ENCODE results near the gene ALDH3B2.
"Not testable (repeated sequence)": the region's sequence is repeated elsewhere in the genome, so short reads cannot be mapped to it uniquely, and the experiment has no call there.

Gene ALDH3B2

DNA sequence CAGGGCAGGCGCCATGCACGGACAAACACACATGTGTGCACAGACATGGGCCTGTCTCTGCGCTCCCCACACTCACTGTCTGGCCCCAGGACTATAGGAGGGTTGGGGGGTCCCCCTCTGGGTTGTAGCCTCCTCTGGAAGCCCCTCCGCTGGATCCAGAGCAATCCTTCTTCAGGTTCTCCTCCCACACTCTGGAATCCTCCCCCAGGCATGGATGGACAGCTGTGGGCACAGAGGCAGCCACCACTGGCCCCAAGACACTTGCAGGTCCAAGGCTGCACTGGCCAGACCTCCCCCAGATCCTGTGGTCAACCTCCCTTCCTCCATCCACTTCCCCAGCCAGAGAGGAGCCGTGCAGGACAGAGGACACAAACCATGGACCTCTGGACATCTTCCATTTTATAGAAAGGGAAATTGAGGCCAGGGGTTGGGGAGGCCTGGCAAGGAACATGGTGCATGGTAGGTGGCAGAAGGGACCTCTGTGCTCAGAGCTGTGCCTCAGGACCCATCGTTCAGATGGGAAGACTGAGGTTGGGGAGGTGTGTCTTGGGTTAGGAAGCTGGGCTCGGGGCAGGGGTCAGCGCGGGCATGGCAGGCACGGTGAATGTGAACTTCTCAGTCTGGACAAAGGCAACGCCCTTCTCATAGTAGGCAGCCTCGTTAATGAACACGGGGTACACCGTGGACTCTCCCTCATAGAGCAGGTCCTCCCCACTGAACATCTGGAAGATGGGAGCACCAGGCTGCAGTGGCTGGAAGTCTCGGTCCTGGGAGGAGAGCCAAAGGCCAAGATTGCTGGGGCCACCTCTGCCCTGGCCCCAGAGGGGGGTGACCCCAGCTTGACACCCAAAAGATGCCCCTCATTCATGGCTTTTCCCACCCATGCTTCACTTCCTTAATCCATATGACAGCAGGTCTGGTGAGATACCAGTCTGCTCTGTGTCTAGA lies 32.0 kb downstream of the ALDH3B2 start:
- DNase-seq = no peak

DNA sequence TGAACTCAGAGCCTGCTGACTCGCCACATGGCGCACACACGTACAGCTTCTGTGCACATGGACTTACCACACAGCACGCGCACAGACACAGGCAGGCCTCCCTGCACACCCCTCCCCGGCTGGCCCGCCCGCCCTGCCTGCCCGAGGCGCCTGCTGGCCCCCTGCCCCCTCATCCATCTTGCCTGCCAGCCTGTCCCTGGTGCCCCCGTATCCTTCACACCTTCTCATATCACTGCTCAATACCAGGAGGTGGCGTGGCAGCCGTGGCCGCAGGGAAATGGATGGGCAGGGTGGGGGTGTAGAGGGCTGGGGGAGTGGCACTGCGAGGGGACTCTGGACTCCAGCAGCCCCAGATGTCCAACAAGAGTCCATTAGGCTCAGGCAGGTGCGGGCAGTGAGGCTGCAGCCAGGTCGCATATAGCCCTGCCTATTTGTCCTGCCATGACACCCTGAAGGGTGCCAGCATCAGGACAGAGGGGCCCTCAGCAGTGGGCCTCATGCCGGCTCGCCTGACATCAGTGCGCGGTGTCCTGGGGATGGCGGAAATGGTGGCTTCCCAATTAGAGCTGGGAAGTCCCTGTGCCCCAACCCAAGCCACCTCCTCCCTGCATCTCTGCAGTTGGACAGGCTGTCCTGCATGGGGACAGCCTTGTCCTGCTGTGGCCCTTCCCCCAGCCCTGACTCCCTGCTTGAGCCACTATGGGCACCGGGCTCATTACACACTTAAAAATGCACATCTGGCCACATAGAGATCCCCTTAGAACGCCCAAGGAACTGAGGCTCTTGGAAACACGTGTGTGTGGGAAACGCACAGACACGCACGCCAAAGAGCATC lies 32.9 kb downstream of the ALDH3B2 start:
- no peak for DNase-seq

DNA sequence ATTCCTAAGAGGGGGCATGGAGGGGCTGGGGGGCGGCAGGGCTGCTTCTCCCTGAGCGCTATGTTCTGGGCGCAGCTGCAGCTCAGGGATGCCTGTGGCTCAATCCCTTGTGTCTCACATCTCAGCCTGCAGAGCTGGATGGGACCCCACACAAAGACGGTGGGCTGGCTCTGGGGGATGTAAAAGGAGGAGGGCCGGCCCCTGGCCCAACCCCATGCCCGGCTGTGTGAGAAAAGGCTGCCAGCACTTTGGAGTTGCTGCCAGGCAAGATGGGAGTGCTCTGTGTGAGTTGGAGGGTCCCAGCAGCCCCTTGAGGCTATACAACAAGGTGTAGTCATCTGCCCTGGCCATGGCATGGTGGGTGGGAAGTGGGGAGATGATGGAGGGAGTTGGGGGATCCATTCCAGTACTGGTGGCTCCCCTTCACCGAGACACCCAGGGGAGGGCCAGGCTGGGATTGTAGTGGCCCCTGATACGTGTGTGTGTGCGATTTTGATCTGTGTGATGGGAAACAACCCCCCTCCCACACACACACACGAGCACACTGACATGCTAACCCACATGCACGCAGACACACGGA lies 33.6 kb downstream of the ALDH3B2 start:
- DNase-seq = no peak

DNA sequence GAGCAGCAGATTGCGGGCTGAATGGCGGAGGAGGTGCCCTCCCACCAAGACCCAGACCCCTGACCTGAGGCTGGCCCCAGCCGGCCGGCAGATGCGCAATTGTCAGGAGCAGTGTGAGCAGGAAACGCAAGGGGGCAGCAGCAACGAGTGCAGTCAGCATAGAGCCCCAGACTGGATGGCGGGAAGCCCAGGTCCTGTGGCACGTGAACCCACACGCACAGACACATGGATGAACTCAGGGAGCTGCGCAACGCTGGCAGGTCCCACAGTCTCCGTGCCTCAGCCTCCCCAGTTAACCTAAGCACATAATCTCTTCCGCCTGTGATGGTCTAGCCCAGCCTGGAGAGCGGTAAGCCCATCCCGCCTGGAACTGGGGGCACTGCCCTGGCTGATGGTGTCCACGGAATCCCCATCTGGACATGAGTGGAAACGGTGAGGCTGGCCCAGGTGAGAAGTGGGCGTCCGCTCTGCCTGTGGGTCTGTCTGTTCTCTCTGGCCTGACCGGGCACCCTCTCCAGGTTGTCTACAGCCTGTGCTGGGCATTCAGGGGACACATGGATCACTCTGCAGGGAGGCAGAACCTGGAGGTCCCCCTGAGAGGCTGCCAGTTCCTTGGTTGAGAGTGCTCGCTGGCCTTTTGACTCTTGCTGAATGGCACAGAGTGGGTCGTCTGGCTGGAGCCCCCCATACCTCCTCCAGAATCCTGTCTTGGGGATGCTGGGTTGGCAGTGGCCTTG lies 34.2 kb downstream of the ALDH3B2 start:
- DNase-seq = peak; percentile 35

DNA sequence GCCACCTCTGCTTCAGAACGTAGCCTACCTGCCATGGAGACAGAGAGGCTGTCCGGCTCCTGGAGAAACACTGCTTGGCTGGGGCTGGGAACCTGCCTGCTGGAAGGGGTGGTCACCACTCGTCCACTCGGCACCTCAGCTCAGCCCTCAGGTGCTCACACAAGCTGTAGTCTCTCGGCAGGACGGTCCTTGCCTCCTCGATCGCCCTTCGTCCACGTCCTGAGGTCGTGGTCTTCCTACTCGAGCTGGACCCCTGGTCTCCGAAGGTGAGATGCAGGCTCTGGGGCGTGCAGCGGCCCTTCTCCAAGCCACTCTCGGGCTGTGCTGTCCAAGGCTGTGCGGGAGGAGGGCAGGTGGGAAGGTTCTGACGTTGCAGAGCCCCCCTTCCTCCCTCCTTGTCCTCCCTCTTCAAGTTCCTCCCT lies 35.0 kb downstream of the ALDH3B2 start, which contains the start of gene TBX10:
TBX10 (minus strand) TSS at position 326 of the 422 bp plus-strand sequence; CDS start at position 35, 291 bp downstream.
- no peak for DNase-seq

DNA sequence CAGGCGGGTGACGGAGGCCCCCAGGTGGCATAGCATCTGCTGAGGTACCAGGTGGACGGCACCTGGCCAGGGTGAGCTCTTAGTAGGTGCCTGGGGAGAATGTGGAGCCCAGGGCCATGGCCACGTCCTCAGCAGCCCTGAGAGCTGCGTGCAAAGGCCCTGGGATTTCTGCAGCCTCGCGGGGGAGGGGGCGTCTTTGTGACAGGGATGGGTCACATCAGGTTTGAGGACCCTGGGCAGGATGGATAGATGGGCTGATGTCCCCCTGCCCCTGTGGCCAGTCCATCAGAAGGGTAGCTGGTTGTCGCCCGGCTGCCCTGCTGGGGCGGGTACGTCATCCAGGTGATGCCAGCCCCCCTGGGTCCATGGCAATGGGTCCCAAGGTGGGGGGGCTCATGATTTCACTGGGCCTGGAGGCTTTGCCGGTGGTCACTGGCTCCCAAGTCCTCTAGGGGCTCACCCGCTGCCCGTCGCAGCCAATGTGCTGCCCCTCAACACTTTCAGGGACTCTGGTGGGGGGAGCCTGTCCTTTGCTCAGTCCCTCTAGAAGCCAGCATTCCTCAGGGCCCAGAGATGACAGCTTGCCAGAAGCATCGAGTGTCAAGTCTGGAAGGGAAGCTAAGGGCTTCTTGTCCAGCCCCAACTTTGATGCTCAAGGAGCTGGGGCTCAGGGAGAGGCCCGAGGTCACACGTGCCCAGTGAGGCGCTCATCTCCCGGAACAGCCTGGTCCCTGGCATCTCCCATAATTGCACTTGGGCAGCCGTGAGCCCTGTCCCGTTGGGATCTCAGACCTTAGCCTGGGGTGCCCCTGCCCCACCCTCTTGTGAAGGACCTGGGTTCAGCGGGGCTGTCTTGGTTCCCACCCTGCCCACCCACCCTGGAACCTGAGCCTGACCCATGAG lies 35.6 kb downstream of the ALDH3B2 start:
- no peak for DNase-seq

DNA sequence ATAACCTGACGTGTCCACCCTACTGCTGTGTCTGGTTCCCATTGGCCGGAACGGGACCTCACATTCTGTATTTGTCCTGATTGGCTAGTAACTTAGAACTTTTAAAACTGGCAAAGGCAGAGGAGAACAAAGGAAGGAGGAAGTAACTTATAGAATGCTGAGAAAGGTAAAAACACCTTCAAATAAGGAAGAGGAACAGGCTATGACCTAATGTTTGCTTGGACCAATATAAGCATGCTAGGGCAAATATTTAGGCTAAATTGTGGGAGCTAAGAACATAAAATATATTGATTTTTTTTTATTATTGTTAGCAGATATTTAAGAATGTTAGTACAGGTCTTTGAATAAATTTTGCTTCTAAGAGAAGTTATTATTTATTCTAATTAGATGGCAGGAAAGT lies 37.0 kb downstream of the ALDH3B2 start:
- DNase-seq = not testable (repeated sequence)

DNA sequence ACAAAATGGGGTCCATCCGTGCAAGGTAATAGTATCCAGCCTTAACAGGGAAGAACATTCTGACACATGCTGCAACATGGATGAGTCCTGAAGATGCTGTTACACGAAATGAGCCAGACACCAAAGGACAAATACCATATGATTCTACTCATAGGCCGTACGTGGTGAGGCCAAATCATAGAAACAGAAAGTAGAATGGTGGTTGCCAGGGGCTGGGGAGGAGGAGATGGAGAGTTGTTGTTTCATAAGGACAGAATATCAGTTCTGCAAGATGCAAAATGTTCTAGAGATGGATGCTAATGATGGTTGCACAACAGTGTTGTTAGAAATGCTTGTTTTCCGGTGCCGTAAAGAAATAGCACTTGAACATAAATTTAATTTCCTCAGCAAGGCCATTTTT lies 37.5 kb downstream of the ALDH3B2 start:
- no peak for DNase-seq

DNA sequence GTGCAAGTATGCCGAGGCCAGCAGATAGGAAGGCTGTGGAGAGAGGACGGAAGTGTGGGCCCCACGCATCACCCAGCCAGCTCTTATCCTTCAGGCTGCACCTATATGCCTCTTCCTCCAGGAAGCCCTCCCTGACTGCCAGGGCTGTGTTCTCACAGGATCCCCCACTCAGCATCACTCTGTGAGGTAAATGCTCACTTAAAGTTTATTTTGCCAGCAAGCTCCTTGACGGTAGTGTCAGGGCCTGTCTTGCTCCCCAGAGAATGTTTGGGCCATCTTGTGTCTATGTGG lies 39.2 kb downstream of the ALDH3B2 start:
- DNase-seq = no peak

DNA sequence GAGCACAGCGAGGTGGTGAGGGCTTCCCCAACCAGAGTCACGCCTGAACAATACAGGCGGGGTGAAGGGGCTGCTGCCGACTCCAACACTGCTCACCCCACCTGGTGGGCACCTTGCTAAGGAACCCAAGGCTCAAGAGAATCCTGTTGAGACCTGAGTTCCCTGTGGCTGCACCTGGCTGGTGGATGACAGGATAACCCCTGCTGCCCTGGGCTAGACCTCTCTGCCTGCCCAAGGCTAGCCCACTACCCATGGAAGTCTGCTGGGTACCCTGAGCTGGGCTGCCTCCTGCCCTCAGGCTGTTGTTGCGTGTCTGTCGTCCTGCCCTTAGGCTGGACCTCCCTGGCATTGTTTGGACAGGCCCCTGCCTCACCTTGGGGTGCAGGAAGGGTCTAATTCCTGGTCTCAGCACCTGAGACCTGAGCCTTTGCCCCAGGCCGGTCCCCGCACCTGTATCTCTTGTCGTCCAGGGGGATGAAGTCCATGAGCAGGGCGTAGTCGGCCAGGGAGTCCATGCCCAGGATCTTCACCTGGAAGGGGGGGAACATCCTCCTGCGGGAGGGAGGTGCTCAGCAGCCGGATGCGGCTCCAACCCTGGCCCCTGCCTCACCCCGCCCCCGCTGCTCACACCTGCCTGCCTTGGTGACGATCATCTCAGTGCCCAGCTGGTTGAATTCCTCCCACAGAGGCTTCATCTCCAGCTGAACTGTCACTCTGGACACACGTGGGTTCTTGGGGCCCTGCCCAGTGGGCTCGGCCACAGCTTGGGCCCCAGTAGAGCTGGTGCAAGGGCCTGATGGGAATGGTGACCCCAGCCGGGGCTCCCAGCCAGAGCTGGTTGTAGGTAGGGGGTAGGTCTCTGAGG lies 39.8 kb downstream of the ALDH3B2 start:
- DNase-seq = no peak

DNA sequence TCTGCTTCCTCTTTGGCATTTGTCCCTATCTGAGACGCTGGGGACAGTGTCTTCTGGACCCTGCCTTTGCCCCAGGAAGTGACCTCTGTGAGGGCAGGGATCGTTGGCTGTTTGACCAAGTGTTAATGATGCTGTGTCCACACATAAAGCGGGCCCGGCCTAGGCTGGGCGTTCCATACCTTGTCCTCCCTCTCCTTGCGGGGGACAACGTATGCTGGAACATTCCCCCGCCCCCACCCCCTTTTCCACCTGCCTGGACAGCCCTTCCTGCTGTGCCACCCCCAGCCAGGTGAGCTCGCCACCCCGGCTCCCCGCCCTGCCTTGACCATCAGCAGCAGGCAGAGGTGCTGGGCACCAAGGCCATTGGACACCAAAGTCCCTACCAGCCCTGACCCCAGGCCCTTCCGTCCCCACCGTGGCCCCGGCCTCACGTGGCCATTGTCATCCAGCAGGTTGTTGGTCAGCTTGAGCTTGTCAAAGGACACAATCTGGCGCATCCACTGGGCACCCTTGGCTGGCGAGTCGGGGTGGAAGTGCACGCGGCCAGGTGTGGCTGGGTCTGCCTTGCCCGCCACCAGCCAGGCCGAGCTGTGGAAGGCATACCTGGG lies 40.6 kb downstream of the ALDH3B2 start:
- DNase-seq = no peak

DNA sequence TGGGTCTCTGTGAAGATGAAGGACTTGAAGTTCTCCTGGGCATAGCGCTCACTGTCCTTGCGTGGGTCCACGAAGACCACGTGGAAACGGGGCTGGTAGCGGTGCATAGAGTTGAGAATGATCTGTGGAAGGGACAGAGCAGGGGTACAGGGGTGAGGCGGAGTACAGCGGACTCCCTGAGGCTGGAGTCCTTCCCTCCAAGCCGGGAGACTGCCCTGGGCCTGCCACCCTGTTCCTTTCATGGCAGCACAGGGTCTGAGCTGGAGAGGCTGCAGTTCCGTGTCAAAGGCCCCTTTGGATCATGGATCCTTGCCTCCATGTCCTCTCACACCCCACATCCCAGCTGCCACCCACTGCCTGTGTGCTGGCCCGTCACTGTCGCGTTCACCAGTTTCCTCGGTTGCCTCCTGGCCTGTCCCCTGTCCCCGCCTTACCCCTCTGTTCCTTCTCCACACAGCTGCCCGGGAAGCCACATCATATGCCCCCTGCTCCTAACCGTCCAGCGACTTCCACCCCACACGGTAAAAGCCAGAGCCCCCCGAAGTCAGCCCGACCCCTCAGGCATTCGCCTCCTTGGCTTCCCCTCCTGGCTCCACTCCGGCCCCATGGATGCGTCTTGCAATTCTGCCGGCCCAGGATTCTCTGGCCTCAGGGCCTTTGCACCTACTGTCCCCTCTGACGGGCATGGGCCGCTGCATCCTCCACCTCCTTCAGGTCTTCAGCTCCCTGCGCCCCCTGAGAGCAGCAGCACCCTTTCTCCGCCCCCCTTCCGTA lies 41.3 kb downstream of the ALDH3B2 start:
- no peak for DNase-seq

DNA sequence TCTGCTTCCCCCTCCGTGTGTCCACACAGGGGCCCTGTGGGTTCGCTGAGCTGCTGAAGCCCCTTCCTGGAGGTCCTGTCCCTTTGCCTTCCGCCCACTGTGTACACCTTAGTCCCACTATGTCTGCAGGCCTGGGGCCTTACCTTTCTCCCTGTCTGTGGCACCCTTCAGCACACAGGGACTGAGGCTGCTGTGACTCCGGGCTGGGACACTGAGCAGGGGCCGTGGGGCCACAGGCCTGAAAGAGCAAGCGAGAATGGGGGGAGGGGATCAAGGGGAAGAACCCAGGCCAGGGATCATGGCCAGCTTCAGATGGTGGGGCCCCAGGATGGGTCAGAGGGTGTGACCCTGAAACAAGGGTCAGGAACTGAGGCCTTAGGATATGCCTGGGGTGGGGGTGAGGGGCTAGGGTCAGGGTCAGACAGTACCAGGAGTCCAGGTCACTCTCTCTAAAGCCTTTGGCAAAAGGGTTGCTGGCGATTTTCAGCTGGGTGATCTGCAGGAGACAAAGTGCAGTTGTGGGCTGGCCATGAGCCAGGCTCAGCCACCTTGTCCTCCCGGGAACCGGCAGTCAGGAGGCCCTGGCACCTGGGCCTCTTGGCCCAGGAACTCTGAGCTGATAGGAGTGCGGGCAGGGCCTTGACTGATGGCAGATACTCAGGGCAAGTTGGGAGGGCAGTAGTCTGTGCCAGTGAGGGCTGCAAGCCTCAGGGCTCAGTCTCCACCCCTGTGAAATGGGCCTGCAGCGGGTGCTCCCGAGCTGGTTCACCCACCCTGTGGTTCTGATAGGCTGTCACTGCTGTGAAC lies 42.0 kb downstream of the ALDH3B2 start:
- no peak for DNase-seq

DNA sequence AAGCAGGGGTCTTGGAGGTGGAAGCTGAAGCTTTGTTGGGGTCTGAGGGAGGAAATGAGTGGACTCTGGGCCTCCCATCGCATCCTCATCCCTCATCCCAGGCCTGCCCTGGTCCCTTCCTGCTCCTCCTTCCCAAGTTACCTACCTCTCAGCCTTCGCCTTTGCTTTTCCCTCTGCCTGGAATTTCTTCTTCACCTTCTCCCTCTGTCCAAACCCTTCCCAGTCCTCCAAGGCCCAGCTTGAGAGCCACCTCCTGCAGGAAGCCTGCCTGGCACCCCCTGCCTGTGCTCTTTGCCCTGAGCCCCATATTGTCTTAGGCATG lies 42.6 kb downstream of the ALDH3B2 start:
- DNase-seq = no peak

DNA sequence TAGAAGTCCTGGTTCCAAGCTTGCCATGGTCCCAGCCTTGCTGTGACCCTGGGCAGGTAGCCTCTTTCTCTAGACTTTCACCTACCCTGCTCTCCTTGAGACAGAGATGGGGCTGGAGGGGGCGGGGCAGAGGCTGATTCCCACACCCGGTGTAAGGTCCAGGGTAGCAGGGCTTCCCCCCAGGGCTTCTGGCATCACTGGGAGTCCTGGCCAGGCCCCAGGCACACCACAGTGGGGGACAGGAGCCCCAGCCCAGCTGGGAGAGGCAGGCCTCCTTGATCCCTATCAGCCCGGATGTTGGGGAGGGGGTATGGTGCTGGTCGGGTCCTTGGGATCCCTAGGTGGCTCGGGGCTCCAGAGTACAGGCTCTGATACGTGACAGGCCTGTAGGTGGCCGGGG lies 43.0 kb downstream of the ALDH3B2 start:
- no peak for DNase-seq

DNA sequence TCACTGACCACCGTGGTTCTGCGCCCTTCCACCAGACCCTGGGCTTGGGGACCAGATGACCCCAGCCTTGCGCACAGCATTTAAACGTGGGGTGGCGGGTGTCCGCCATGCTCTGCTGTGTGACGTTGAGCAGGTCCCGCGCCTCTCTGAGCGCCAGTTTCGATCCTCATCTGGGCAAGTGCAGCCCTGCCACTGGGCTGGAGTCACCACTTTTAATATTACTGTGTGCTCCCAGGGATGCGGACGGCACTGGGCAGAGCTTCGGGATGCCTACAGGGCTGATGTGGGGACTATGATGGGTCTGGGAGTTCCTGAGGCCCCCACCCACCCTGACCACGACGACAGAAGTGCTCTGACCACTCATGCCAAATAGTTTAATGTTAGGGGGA lies 43.5 kb downstream of the ALDH3B2 start:
- peak; percentile 26 for DNase-seq

DNA sequence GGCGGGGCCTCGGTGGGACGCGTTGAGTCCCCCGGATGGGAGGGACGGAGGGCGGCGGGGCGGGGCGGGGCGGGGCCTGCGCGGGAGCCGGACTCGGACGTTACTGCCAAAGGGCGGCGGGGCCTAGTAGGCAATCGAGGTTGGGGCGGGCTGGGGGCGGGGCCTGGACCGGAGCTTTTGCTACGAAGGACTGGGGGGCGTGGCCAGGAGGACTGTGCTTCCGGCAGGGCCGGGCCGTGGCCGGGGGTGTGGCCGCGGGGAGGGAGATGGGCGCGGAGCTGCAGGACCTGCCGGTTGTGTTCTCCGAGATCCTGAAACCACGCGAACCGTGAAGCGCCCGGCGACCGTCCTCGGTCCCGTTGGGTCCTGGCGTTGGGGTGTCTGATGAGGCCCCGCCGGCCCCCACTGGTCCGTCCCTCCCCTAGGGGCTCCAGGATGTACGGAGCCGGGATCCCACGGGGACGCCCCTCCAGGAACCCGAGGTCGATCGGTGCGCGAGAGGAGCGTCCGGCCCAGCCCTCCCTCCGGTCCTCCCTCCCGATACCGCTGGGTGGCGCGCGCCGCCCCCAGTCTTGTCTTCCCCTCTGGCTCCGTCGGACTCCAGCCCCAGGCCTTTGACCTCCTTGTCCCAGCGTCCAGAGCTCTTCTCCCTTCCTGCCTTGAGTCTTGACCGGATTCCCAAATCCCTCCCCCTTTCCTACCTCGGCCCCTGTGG lies 44.0 kb downstream of the ALDH3B2 start:
- DNase-seq = peak; percentile 99
